ENCODE data around the gene PLPP7. TPM values are rescaled to one million over a fixed set of nuclear protein-coding genes. Genes with fewer than 3 reads are reported as not detected.
A peak's percentile ranks its signal among the peaks of the same experiment; 100 is the strongest.

The PLPP7 gene
- total RNA-seq, 1 donor from 2014 or later, result 15.8 TPM

DNA sequence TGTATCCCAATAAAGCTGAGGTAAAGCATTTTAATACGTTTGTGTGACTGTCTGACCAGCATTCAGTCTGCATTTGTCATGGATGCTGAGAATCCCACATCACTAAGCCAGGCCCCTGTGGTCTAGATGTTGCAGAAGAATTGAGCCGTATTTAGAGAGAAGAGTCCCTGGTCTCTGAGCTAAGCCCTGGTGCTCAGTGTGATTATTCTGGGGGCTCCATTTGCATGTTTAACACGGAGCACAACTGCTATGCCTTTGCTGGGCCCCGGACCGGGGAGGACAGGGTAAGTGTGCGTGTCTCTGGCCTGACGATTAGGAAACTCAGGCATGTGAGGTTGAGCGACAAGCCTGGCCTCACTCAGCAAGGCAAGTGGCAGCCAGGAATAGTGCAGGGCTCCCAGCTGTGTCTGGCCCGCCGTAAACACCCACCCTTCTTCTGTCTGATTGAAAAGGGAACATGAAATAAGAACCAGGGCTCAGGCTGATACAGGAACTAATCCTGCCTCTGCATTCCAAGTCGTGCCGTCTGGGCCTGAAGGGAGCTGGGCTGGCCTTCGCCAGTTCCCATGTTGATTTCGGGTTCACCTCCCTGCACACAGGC, 35.5 kb upstream of the PLPP7 start:
- no peak for DNase-seq (ENCODE audit: low spot score in 2 of 2)
- H3K36me3 ChIP-seq, result no peaks in the 10 kb centered on the region
- H3K4me1 ChIP-seq, result no peaks in the 10 kb centered on the region
- no peaks in the 10 kb centered on the region for H3K9me3 ChIP-seq
- H3K27ac ChIP-seq, result peak overlapping the region in 1 of 2 donors; percentile 16
- TF ChIP-seq, protein P1, sequence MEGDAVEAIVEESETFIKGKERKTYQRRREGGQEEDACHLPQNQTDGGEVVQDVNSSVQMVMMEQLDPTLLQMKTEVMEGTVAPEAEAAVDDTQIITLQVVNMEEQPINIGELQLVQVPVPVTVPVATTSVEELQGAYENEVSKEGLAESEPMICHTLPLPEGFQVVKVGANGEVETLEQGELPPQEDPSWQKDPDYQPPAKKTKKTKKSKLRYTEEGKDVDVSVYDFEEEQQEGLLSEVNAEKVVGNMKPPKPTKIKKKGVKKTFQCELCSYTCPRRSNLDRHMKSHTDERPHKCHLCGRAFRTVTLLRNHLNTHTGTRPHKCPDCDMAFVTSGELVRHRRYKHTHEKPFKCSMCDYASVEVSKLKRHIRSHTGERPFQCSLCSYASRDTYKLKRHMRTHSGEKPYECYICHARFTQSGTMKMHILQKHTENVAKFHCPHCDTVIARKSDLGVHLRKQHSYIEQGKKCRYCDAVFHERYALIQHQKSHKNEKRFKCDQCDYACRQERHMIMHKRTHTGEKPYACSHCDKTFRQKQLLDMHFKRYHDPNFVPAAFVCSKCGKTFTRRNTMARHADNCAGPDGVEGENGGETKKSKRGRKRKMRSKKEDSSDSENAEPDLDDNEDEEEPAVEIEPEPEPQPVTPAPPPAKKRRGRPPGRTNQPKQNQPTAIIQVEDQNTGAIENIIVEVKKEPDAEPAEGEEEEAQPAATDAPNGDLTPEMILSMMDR (IDR thresholded peaks at IDR 0.05), result no peak
- H3K4me3 ChIP-seq, result no peak overlapping the region
- no peaks in the 10 kb centered on the region for H3K27me3 ChIP-seq
- intact Hi-C loops (cut with DNase I), result no loop called here

DNA sequence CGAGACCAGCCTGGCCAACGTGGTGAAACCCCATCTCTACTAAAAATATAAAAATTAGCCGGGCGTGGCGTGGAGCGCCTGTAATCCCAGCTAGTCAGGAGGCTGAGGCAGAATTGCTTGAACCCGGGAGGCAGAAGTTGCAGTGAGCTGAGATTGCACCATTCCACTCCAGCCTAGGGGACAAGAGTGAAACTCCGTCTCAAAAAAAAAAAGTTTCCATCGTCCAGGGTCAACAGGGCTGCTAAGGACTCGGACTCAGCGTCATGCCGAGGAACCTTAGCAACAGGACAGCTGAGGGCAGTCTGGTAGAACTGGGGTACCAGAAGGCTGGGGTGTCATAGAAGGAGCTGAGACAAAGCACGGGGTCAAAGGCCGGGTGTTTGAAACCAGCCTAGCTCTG, 34.9 kb upstream of the PLPP7 start:
- H3K9me3 ChIP-seq, result no peaks in the 10 kb centered on the region
- H3K27me3 ChIP-seq, result no peaks in the 10 kb centered on the region
- no peaks in the 10 kb centered on the region for H3K4me1 ChIP-seq
- peak overlapping the region in 1 of 2 donors; percentile 26 for H3K27ac ChIP-seq
- intact Hi-C loops (cut with DNase I), result no loop called here
- no peak for DNase-seq (ENCODE audit: low spot score in 2 of 2)
- no peak overlapping the region for H3K4me3 ChIP-seq
- TF ChIP-seq, protein P1 (IDR thresholded peaks at IDR 0.05), result no peak
- H3K36me3 ChIP-seq, result no peaks in the 10 kb centered on the region

DNA sequence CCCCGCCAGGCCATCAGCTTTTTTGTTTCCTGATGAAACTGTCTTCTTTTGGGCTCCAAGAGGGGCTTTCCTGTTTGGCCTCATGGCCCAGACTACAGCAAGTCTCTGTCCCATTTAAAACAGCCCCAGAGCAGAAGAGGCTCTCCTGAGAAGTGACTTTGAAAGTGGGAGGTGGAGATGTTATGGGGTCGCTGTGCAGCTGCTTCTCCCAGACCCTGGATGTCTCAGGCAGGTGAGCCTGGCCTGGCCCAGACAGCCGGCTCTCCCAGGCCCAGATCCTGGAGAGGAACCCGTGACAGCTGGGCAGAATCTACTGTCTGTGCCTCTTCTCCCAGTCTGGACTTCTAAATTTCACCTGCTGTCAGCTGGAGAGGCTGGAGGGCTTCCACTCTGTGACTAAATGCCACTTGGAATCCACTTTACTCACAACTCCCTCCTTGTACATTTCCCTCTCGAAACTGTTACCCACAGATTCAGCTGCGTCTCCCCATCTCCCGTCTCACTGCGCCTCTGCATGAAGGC, 33.8 kb upstream of the PLPP7 start:
- TF ChIP-seq, protein P1 (IDR thresholded peaks at IDR 0.05), result no peak
- Histone ChIP-seq H3K36me3 (peaks cover 0 to 3% of the 10 kb centered on the region in 2 donors), H3K4me1 (no peaks in the 10 kb centered on the region), H3K27ac (peak overlapping the region; percentile 45 to 53), H3K9me3 (no peaks in the 10 kb centered on the region), H3K27me3 (no peaks in the 10 kb centered on the region), H3K4me3 (no peak overlapping the region)
- intact Hi-C loops (cut with DNase I), result no loop called here
- DNase-seq (ENCODE audit: low spot score in 2 of 2), result no peak

DNA sequence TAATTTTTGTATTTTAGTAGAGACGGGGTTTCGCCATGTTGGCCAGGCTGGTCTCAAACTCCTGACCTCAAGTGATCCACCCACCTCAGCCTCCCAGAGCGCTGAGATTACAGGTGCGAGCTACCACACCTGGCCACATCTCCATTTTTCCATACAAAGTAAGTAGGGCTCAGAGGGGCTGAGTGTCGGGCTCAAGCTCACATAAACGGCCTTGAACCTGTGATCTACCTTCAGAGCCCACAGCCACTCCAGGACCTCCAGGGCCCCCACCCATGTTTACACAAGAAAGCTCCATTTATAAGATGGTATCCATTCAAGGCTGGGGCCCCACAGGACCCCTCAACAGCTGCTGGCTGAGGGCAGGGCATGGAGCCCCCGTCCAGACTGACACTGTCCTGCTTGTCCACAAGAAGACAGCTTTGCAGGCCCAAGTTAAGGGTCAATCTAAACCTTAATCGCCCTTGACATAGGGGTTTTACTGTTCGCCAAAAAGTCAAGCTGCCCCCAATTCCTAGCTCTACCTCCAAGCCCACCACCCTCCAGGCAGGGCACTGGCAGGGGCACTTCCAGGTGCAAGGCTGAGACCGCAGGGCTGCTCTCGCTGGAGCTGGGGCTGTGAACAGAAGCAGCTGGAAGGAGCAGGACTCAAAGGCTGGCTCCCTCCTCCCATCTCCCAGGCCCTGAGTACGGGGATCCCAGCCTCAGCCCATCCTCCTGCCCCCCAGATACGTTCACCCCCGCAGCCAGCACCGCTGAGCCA, 32.1 kb upstream of the PLPP7 start:
- intact Hi-C loops (cut with DNase I), result no loop called here
- TF ChIP-seq, protein P1 (IDR thresholded peaks at IDR 0.05), result no peak
- DNase-seq (ENCODE audit: low spot score in 2 of 2), result no peak
- H3K27me3 ChIP-seq, result no peaks in the 10 kb centered on the region
- no peaks in the 10 kb centered on the region for H3K9me3 ChIP-seq
- no peak overlapping the region for H3K4me3 ChIP-seq
- no peak overlapping the region for H3K27ac ChIP-seq
- no peaks in the 10 kb centered on the region for H3K4me1 ChIP-seq
- peaks cover 0 to 5% of the 10 kb centered on the region in 2 donors for H3K36me3 ChIP-seq

DNA sequence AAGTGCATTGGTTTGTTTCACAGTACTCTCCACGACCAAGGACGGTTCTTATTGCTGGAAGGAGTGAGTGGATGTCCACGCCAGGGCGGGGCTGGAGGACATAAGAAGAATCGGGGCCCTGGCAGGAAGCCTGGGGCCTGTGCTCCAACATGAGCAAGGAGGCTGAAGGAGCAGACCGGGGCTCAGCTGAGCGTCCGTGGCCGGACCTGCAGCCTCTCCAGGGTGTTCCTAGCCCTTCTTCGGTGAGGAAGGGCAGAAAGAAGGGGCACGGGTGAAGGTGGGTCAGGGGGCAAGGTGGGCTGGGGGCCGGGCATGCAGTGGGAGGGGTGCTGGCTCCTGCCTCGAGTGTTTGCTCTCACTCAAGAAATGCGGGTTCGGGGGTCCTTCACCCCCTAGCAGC, 31.3 kb upstream of the PLPP7 start:
- intact Hi-C loops (cut with DNase I), result no loop called here
- no peak overlapping the region for H3K27ac ChIP-seq
- TF ChIP-seq, protein P1 (IDR thresholded peaks at IDR 0.05), result no peak
- no peaks in the 10 kb centered on the region for H3K4me1 ChIP-seq
- no peaks in the 10 kb centered on the region for H3K27me3 ChIP-seq
- no peak overlapping the region for H3K4me3 ChIP-seq
- no peaks in the 10 kb centered on the region for H3K9me3 ChIP-seq
- DNase-seq (ENCODE audit: low spot score in 2 of 2), result no peak
- H3K36me3 ChIP-seq, result peaks cover 0 to 5% of the 10 kb centered on the region in 2 donors

Measured in ascending aorta (tissue), 2 donors.